Left lung (tissue), 10 donors: ENCODE data around the gene PPFIA3. TPM values are rescaled to one million over a fixed set of nuclear protein-coding genes. Genes with fewer than 3 reads are reported as not detected.

ENCODE experiments used
- ATAC-seq: fragments of 200-7000 bp; cut with Tn5 transposase; one replicate; pipeline ENCODE4 v1.9.1; 2020; ENCODE audit warnings: moderate library complexity
- DNase-seq, 4 donors: peaks; one replicate each; pipeline ENCODE4 v3.0.0-alpha.2; 2013 to 2020
- H3K27ac ChIP-seq, 2 donors: fragments of 200-600 bp; sonication (generic) in 1 of 2; one replicate each; pipeline versions ENCODE4 v1.5.0 to v1.8.0; 2020 to 2021
- H3K27me3 ChIP-seq, 2 donors: fragments of 200-600 bp; sonication (generic) in 1 of 2; one replicate each; pipeline versions ENCODE4 v1.5.0 to v1.8.0; 2020 to 2021
- H3K36me3 ChIP-seq, 2 donors: fragments of 200-600 bp; sonication (generic) in 1 of 2; one replicate each; pipeline versions ENCODE4 v1.5.0 to v1.8.0; 2020 to 2021
- H3K4me1 ChIP-seq, 2 donors: fragments of 200-600 bp; one replicate each; pipeline ENCODE4 v1.8.0; 2021
- H3K4me3 ChIP-seq, 2 donors: fragments of 200-600 bp; sonication (generic) in 1 of 2; one replicate each; pipeline versions ENCODE4 v1.5.0 to v1.8.0; 2020 to 2021; ENCODE audit warnings: mild to moderate bottlenecking in 1 of 2
- H3K9me3 ChIP-seq, 2 donors: fragments of 200-600 bp; sonication (generic) in 1 of 2; one replicate each; pipeline versions ENCODE4 v1.5.0 to v1.8.0; 2020 to 2021
- intact Hi-C, 2 donors: fragments of 100-400 bp; cut with DNase I; formaldehyde crosslinking; loops; one replicate each; pipeline versions ENCODE4 v1.11.2 to v1.14.2; 2022
- polyA plus RNA-seq, 6 donors: library from polyadenylated mRNA; unstranded; fragments of 120-200 nt; gene quantifications; one replicate each; pipeline ENCODE4 v1.2.1, GENCODE V29; 2013; ENCODE audit not compliant: insufficient read length in 6 of 6
- total RNA-seq, 2 donors: library from RNA; stranded (reverse); fragmentation: NEBNext Ultra II Directional; extraction: Animal tissue kit (Norgen Biotek cat#: 25700); gene quantifications; one replicate each; pipeline ENCODE4 v1.2.1, GENCODE V29; 2021
- TF ChIP-seq, protein P1 (sequence below), 2 donors: fragments of 200-600 bp; sonication (generic) in 1 of 2; IDR thresholded peaks; one replicate each; pipeline versions ENCODE4 v1.5.0 to v1.8.0; 2021; ENCODE audit warnings: antibody characterized with exemption in 2 of 2
- donor health status: DM: no; HTN: yes; CAD: no.
- donor health status: DM: no; HTN: no; CAD: no.

Gene PPFIA3
- total and polyA plus RNA-seq, 8 donors, result 5.9 to 9.9 (median 7.6) TPM

DNA sequence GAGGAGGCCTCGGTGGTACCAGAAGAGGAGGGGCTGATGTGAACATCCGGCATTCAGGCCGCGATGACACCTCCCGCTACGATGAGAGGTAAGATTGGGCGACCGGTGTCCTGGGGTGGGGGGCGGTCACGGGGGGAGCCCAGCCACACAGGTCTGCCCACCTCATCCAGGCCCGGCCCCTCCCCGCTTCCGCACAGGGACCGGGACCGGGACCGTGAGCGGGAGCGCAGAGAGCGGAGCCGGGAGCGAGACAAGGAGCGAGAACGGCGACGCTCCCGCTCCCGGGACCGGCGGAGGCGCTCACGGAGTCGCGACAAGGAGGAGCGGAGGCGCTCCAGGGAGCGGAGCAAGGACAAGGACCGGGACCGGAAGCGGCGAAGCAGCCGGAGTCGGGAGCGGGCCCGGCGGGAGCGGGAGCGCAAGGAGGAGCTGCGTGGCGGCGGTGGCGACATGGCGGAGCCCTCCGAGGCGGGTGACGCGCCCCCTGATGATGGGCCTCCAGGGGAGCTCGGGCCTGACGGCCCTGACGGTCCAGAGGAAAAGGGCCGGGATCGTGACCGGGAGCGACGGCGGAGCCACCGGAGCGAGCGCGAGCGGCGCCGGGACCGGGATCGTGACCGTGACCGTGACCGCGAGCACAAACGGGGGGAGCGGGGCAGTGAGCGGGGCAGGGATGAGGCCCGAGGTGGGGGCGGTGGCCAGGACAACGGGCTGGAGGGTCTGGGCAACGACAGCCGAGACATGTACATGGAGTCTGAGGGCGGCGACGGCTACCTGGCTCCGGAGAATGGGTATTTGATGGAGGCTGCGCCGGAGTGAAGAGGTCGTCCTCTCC lies 11.5 kb upstream of the PPFIA3 start:
- Histone ChIP-seq H3K36me3 (peaks cover 0 to 66% of the 10 kb centered on the region in 2 donors), H3K4me3 (no peak overlapping the region)

DNA sequence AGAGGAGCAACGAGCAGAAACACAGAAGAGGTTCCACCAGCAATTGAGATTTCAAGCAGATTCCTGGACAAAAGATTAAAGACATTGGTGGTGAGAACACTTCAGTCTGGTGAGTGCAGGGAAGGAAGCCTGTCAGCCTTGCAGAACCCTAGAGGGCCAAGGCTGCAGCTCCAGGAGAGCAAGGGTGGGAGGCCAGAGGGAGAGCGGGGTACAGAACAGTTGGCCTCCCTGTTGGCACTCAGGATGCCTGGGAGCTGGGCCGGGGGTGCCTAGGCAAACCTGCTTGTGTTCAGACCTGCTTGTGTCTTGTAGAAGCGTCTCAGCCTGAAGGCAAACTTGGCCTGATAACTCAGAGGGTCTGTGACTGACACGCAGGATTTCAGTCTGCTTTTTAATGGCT lies 10.3 kb upstream of the PPFIA3 start:
- intact Hi-C loops, result loop anchor here in 1 of 2 donors (10.0 kb wide), 1 partner anchor 96 kb away; no protein-coding TSS in a partner anchor
- no peaks in the 10 kb centered on the region for H3K27me3 ChIP-seq
- DNase-seq (no peak), ATAC-seq (no peak)
- peaks cover 4 to 10% of the 10 kb centered on the region in 2 donors for H3K4me1 ChIP-seq
- no peak overlapping the region for H3K4me3 ChIP-seq
- TF ChIP-seq, protein P1, sequence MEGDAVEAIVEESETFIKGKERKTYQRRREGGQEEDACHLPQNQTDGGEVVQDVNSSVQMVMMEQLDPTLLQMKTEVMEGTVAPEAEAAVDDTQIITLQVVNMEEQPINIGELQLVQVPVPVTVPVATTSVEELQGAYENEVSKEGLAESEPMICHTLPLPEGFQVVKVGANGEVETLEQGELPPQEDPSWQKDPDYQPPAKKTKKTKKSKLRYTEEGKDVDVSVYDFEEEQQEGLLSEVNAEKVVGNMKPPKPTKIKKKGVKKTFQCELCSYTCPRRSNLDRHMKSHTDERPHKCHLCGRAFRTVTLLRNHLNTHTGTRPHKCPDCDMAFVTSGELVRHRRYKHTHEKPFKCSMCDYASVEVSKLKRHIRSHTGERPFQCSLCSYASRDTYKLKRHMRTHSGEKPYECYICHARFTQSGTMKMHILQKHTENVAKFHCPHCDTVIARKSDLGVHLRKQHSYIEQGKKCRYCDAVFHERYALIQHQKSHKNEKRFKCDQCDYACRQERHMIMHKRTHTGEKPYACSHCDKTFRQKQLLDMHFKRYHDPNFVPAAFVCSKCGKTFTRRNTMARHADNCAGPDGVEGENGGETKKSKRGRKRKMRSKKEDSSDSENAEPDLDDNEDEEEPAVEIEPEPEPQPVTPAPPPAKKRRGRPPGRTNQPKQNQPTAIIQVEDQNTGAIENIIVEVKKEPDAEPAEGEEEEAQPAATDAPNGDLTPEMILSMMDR (IDR thresholded peaks at IDR 0.05), result no peak
- peaks cover 0 to 53% of the 10 kb centered on the region in 2 donors for H3K36me3 ChIP-seq
- H3K9me3 ChIP-seq, result no peaks in the 10 kb centered on the region
- no peak overlapping the region for H3K27ac ChIP-seq

More for the DNA sequence above, 11.5 kb upstream of the PPFIA3 start:
- DNase-seq, result no peak
- no peaks in the 10 kb centered on the region for H3K4me1 ChIP-seq
- H3K27me3 ChIP-seq, result no peaks in the 10 kb centered on the region
- TF ChIP-seq, protein P1 (IDR thresholded peaks at IDR 0.05), result no peak
- intact Hi-C loops, result loop anchor here in 1 of 2 donors (10.0 kb wide), 1 partner anchor 97 kb away; no protein-coding TSS in a partner anchor
- H3K27ac ChIP-seq, result no peak overlapping the region
- no peaks in the 10 kb centered on the region for H3K9me3 ChIP-seq
- ATAC-seq, result no peak

DNA sequence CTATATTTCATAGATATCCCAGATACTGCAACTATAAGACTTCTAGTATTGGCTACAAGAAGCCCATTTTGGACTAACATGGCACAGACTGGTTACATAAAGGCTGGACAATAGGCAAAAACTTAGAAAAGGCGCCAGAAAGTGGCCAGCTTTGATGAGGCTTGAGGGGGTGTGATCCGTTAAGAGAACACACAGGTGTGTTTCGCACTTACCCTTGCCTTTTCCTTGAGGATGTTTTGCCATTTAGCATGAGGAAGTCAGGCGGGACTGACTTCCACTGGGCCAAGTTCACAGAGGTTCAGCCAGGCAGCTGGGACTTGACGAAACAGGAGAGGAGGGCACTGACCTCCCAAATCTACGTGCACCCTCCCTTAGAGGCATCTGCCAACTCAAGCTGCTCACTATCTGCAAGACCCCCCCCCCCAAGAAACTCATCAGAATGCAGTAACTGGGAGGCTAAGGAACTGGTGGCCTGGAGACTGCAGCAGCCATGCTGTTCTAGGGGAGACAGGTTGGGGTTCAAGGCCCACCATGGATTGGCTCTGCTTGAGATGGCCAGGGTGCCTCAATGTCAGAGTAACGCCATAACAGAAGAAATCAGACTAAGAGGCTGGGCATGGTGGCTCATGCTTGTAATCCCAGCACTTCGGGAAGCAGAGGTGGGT lies 9.6 kb upstream of the PPFIA3 start:
- no peaks in the 10 kb centered on the region for H3K27me3 ChIP-seq
- peaks cover 0 to 47% of the 10 kb centered on the region in 2 donors for H3K36me3 ChIP-seq
- H3K9me3 ChIP-seq, result no peaks in the 10 kb centered on the region
- no peak overlapping the region for H3K27ac ChIP-seq
- H3K4me3 ChIP-seq, result no peak overlapping the region
- no peak for ATAC-seq
- TF ChIP-seq, protein P1 (IDR thresholded peaks at IDR 0.05), result no peak
- H3K4me1 ChIP-seq, result peaks cover 4 to 12% of the 10 kb centered on the region in 2 donors
- intact Hi-C loops, result loop anchor here in 1 of 2 donors (10.0 kb wide), 1 partner anchor 95 kb away; no protein-coding TSS in a partner anchor
- no peak for DNase-seq

DNA sequence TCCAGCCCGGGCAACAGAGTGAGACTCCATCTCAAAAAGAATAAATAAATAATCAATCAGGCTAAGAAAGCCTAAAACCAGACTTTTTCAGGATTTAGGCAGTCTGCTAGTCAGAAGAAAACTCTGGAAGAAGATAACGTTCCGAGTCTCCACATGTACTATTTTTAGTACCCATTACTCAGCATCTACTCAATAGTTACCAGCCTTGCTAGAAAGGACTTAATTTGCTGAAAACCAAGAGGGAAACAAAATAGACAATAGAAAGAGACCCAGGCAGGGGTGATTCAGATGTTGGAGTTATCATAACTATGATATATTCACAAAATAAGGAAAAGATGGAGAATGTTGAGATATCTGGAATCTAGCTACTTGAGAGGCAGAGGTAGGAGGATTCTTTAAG lies 8.8 kb upstream of the PPFIA3 start:
- DNase-seq (no peak), ATAC-seq (no peak)
- Histone ChIP-seq H3K9me3 (no peaks in the 10 kb centered on the region), H3K4me1 (peaks cover 4 to 20% of the 10 kb centered on the region in 2 donors), H3K4me3 (no peak overlapping the region), H3K27ac (no peak overlapping the region), H3K27me3 (no peaks in the 10 kb centered on the region), H3K36me3 (peaks cover 0 to 38% of the 10 kb centered on the region in 2 donors)
- TF ChIP-seq, protein P1 (IDR thresholded peaks at IDR 0.05), result no peak
- intact Hi-C loops, result no loop called here
